HTR-8/SVneo (cell line): ENCODE measurements around the gene TMEM131L.

ENCODE experiments used
- DNase-seq: peaks from one replicate; pipeline ENCODE4 v3.0.0; 2011; ENCODE audit warnings: low spot score, mixed read lengths; ENCODE audit not compliant: insufficient read length
- FAIRE-seq: peaks from 2 replicates; lab custom pipeline; 2011; peaks lifted over from hg19 to GRCh38; lab: Jason Lieb, UNC

TMEM131L gene

DNA sequence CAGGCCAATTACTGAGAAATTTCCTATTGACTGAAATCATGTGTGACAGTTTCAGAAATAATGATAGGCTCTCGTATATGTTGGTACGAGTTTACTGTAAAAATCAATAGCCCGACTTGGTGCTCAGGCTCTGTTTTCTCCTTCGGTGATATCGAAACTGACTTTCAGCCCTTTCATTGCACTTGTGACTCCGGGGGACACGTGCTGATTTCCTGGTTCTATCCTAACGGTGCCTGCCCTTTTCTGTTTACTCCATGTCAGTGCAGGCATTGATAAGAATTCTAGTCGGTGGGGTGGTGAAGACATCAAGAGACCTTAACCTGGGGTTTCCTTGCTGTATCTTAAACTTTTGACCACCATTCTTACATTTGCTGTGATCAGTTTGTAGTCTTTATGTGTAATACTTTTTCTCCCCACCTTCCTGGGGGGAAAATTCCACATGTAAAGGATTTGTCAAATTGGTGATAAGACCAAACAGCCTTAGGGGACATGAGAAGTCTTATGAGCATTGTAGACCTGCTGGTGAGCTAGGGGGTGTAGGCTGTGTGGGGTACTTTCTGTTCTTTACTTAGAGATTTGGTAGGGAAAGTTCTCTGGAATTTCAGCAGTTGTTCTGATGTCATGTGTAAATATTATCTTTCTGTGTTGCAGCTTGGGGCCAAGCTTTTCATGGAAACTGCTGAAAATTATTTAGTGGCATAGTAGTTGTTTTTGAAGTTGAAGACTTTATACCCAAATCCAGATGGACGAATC is 52.7 kb downstream of the TMEM131L start:
- no peak for DNase-seq
- FAIRE-seq, result no peak

DNA sequence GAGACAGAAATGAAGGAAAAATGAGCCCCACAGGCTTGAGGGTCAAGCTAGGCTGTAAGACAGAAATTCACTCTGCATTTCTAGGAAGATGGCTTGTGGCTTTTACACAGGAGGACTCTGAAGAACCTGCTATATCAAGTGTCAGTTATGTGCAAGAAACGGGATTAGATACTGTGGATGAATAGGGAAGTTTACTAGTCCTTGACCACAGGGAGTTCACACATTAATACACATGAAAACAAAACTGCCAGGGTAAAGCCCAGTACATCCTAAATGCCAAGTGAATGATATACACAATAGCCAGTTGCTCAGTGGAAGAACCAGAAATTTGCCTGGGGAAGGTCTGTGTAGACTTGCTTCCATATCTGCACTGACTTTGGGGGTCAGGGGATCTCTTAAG is 53.5 kb downstream of the TMEM131L start:
- no peak for FAIRE-seq
- DNase-seq, result no peak

DNA sequence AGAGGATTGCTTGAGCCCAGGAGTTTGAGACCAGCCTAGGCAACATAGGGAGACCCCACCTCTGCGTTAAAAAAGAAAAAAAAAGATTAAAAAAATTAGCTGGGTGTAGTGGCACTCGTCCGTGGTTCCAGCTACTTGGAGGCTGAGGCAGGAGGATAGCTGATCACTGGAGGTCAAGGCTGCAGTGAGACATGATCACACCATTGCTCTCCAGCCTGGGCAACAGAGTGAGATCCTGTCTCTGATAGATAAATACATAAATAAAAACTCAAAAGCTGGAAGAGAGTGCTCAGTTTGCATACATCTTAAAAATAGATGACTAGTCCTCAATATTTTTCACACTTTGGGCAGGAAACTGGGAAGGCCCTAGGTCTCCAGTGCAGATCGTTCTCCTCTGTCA is 54.1 kb downstream of the TMEM131L start:
- no peak for DNase-seq
- FAIRE-seq, result no peak

DNA sequence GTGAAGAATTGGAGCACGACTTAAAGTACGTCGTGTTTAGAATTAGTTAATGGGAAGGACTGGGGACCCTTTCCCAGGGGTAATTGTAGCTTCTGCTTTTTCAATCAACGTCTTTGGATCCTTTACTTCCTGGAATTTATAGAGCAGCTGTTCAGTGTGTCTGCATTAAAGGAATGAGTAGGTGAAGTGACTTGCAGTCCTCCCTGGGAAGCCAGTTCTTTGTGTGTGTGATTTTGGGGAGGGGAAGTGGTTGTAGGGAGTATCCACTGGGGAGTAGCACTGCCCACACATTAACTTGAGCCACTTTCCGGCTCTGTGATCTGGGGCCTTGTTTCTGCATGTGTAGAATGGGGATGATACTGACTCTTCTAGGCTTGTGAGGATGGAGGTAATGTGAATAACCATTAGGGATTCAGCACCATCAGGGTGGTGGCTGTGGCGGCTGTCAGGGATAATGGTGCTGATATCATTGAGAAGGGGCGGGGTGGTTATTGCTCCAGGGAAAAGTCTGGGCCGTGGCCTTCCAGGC is 54.7 kb downstream of the TMEM131L start:
- DNase-seq (no peak), FAIRE-seq (no peak)

DNA sequence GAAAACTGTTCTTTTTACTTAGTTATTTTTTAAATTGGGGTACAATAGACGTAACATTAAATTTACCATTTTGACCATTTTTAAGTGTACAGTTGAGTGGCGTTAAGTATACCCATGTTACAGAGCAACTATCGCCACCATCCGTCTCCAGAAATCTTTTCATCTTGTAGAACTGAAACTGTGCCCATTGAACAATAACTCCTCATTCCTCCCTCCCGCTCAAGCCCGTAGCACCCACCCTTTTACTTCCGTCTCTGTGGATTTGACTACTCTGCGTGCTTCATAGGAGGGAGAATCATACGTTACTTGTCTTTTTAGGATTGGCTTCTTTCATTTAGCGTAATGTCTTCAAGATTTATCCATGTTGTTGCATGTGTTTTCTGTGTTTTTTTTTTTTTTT is 55.3 kb downstream of the TMEM131L start:
- FAIRE-seq, result no peak
- DNase-seq, result no peak

DNA sequence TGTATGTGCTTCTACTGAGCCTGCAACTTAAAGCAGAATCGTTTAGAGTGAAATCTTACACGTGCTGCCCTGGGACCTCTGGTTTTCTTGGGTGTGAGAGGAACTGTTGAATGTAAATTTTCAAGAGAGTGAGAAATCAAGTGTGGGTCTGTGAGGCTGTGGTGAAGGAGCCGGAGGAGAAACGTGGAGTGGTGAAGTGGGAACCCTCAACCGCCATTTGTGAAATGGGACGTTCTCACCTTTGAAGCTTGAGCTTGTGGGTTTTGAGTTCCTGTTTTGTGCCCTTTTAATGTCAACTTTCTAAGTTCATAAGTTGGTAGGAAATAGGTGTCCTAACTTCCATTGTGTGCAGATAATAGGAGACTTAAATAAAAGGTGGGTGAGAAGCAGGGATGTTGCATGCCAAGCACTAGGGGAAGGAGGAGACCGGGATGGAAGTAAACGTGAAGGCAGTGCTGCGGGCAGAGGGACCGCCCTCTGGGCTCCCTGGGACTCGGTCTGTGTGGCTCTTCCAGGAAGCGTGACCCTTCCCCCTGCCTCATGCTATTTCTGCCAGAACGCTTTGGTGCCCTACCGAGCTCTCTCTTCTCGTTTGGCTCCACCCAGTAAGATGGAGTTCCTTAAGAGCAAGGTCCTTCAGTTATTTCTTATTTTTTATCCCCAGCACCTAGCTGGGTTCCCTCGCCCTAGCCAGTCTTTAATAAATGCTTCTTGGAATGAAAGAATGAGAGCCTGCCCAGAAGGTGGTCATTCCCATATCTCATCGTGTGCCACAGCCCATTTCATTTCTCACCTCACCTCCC is 56.0 kb downstream of the TMEM131L start:
- DNase-seq (no peak), FAIRE-seq (no peak)

DNA sequence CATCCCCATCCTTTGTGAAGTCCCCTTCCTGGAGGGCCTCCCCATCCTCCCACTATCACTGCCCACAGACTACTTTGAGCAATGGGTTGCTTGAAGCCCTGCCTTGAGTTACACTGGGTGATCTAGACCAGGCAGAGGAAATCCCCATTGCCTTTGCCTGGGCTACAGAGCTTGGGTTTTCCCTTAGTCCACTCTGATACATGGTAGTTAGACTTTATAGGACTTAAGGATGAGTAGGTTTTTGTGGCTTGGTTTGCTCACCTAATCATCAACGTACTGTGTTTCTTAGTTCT is 56.6 kb downstream of the TMEM131L start:
- FAIRE-seq, result no peak
- no peak for DNase-seq

DNA sequence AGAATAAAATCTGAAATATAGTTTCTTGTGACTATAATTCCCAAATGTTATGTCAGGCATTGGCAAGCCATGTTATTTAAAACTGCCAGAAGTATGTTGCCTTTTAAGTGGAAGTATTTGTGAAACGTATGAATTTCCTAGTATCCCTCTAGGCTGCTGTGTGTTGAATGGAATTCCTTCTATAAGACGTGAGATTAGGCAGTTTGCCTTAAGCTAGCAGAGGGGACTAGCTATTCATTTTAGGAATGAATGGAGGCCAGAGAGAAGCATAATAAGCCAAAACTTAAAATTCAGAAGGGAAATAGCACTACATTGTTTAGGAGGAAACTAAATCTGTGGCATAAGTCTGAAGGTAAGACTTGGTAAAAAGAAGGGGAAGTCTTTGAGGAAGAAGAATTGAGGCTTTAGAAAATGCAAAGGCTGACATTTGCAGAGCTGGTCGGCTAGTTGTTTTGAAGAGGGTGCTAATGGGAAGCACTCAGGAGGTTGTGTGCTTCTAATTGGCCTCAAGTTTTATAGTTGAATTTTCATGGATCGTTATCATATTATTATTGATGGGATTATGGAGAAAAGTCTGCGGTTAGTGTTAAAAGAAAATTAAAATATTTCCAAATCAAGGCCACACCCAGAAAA is 57.1 kb downstream of the TMEM131L start:
- no peak for DNase-seq
- no peak for FAIRE-seq

DNA sequence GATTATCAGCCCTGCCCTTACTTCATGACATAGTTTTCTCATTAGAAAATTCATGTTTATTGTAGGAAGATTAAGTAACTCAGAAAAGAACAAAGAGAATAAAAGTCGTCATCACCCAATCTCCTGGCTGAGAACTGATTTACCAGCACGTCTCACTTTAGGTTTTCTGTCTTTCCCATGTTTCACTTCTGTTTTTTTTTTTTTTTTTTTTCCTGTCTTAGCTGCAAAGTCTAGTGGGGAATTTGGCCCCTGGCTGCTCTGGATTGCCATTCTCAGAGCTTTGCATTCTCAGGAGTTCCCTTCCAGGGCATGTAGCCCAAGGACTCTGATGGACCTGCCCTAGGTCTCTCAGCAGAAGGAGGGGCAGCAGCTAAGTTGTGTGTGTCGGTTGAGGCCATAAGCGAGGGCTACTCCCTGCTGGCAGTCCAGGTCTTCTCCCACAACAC is 57.8 kb downstream of the TMEM131L start:
- no peak for DNase-seq
- FAIRE-seq, result no peak

DNA sequence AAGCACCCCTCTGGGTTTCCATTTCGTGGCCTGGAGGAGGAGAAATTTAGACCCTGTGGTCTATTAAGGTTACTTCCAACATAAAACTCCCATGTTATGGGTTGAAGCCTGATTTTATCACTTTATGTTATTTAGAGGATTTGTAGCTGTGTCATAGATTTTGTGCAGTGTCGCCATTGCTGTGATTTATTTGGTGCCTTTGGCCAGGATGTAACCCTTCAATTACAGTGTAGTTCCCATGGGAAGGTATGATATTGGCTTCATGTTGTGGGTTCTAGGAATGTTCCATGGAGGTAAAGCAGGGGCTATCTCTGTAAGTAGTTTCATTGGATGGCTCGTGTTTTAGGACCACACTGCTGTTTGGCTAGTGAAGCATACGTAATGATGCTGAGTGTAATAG is 58.5 kb downstream of the TMEM131L start:
- no peak for DNase-seq
- FAIRE-seq, result no peak

DNA sequence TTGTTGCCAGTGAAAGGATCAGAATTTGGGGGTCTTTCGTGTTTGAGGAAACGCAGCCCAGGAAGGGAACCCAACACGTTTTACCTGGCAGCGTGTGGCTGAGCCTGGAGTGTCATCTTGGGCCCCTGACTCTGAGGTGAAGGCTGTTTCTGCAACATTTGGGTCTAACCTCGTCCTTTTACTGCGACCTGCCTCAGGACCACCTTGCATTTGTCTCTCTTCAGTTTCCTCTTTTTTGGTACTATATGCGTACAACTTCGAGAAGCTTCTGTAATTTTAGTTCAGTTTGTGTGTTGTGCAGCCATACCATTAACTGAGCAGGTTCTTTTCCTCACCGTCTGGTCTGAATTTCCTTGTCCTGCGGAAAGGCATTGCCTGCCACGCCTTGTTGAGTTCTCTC is 61.5 kb downstream of the TMEM131L start:
- DNase-seq (no peak), FAIRE-seq (no peak)

DNA sequence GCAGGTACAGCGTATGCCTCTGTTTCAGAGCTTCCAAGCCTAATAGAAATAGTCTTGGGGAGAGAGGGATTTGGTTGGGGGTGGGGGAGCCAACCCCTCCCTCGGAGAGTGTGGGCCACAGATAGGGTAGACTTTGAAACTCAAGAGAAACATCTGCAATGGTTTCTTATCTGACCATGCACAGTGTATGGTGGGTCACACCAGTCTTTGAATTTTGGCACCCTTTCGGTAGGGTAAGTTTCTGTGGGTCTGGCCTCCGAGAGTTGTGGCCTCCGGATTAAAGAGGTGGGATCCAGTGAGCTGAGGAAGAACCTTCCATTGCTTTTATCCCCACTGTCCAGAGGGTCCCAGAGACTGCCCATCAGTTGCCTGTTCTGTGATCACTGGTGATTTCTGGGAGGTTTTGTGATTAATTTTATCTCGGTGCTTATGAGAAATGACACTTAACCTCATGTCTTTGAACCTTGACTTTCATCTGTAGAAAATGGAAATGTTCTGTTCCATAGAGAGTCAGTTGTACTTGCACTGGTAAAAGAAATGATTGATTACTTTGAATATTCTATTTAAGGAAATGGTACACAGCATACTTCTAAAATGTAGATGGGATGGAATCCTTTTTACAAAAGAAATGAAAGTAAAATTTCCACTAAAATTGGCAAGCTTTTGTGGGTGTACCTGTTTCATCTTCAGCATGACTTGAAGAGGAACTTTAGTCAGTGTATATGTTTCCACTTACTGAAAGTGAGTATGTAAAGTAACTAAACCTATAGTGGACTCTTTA is 62.7 kb downstream of the TMEM131L start:
- DNase-seq (no peak), FAIRE-seq (no peak)

DNA sequence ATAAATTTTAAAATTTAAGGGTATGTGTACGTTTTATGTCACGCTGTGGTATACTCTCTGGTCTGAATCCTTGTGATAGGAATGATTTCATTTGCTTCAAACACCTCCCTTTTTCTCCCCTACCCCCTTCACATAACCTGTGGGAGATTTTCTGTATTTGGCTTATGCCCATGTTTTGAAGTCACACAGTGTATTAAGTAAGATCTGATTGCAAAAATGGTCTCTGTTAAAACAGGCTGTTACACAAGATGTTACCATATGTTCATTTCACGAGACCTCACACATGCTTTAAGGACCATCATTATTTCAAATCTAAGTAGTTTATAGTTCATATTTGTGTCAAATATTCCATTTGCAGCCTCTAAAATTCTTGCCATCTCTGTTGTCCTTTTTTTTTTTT is 63.5 kb downstream of the TMEM131L start:
- no peak for FAIRE-seq
- no peak for DNase-seq

DNA sequence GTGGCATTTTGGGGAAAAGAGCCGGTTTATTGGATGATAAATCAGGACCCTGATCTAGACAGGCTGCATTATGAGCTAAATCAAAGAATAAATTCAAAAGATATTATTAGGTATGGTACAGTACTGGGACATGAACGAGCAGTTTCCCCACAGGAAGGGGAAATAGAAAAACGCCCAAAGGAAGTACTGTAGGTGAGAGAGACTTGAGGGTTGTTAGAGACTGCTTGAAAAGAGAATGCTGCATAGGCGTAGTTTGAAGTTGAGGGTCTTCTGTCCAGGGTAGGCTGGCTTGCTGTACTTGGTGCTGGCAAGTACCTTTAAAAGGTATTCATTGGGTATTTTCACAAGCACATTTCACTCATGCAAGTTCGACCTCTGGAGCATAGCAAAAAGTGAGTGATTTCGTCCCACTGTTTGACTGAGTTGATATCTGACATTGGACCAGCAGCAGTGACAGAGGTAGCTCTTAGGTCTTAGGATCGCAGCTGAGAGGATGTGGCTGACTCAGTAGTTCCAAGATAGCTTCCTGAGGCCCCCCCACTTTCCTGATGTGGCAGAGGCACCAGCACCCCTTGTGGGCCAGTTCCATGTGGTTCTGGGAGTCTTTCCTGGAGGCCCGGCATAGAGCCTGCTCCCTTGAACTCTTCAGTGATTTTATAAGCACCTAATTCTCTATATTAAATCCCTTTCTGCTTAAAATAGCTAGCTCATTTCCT is 64.3 kb downstream of the TMEM131L start:
- FAIRE-seq, result no peak
- no peak for DNase-seq

DNA sequence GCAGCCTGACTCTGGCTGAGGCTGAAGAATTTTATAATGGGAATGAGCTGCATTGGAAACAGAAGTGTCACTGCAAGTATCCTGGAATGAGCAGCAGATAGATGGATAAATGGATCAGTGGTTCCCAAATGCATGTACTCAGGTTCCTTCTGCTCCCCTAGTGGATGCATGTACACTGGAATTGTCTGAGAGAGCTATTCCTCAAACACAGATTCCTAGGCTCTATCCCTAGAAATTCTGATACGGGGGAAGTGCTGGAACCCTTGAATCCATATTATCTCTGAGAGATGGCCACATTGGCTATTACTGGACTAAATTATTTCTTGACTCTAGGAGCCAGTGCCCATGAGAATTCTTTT is 64.8 kb downstream of the TMEM131L start:
- DNase-seq (no peak), FAIRE-seq (no peak)

DNA sequence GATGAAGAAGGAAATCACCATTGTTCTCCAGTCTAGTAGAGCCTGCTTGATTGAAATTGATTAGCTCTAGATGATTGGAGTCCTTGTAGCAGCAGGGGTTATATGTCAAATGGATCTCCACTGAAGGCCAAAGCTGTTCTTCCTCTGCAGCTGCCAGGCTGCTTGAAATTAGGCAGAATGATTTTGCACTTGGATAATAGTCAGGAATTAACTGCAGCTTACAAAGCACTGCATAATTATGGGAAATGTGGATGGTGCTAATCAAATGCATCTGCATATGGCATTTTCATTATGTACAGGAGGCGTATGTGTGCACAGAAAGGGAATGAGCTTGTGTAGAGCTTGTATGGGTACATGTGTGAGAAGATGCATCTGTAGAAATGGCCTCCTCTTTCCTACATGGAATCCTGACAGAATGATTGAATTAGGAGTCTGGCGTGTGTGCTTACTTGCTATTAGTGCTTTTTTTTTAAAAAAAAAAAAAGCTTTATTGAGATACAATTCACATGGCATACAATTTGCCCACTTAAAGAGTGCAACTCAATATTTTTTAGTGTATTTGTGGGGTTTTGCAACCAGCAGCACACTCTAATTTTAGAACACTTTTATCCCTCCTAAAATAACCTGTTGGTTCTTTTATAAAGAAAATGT is 65.9 kb downstream of the TMEM131L start:
- DNase-seq (no peak), FAIRE-seq (no peak)

DNA sequence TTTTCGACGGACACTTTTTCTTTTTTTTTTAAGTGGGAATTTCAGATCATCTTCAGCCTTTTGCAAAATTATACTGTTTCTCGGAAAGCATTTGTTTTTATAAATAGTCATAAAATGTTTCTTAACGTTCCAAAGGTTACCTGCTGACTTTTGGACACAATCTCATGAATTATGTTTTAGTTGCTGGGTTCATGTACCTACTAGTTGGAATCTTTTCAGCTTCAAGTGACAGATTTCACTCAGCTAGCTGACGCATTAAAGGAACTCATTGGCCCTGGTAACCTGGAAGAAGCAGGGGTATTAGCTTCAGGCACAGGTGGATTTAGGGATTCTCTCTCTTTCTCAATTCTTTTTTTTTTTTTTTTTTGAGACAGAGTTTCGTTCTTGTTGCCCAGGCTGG is 66.5 kb downstream of the TMEM131L start:
- FAIRE-seq (no peak), DNase-seq (no peak)

DNA sequence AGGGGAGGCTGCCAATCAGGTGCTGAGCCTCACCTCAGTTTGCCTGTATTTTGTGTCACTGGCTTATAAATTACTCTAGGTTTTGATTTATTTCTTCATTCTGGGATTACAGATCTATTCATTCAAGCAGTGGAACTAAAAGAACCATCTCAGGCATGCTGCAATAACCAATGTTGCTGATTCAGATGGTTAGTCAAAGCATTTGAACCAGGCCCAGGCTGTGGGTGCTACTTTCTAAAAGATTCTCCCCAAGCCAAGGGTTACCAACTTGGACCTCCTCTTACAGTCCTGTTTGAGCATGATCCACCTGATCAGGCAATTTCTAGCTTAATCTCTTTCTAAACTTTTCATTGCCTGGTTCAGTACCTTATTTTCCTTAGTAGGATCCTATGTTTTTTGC is 67.2 kb downstream of the TMEM131L start:
- no peak for DNase-seq
- no peak for FAIRE-seq
